GM12892 (cell line): ENCODE results near the gene RASGRP2.

Experiments used
- POLR2A ChIP-seq: IDR thresholded peaks from 2 replicates; pipeline ENCODE4 v1.6.1; 2011; ENCODE audit warnings: low read depth, low read length, control low read depth
- POLR2AphosphoS5 ChIP-seq: IDR thresholded peaks from 2 replicates; pipeline ENCODE4 v1.6.1; 2011; ENCODE audit warnings: low read depth, low read length, control low read depth

GRCh38 chr11:64778473-64779298 lies 34.7 kb upstream of the RASGRP2 start, which contains the start of gene SF1:
- TF ChIP-seq POLR2A (peak; percentile 95), POLR2AphosphoS5 (peak; percentile 96)
